ENCODE measurements around the gene ASB5. TPM values are rescaled to one million over a fixed set of nuclear protein-coding genes. Genes with fewer than 3 reads are reported as not detected.
A peak's percentile ranks its signal among the peaks of the same experiment; 100 is the strongest.

Gene ASB5
- total RNA-seq, 1 donor from 2014 or later: 0.90 TPM

GRCh38 chr4:176241703-176242102 is 27.3 kb downstream of the ASB5 start:
- Mint-ChIP-seq H3K4me3 (ENCODE audit: unreplicated experiment) (no peak overlapping the region), H3K36me3 (ENCODE audit: low read depth) (no peaks in the 10 kb centered on the region), H3K9me3 (ENCODE audit: low read depth) (no peaks in the 10 kb centered on the region), H3K27ac (ENCODE audit: unreplicated experiment) (no peak overlapping the region), H3K4me1 (ENCODE audit: low read depth) (peaks cover 23% of the 10 kb centered on the region), H3K27me3 (ENCODE audit: low read depth) (no peaks in the 10 kb centered on the region)
- TF ChIP-seq CTCF (IDR thresholded peaks at IDR 0.05): no peak
- no peak for DNase-seq (ENCODE audit: low spot score)

- Mint-ChIP-seq H3K36me3 (ENCODE audit: low read depth) (no peaks in the 10 kb centered on the region), H3K4me1 (ENCODE audit: low read depth) (peaks cover 36% of the 10 kb centered on the region), H3K27me3 (ENCODE audit: low read depth) (no peaks in the 10 kb centered on the region), H3K4me3 (ENCODE audit: unreplicated experiment) (peak overlapping the region; percentile 8), H3K9me3 (ENCODE audit: low read depth) (no peaks in the 10 kb centered on the region), H3K27ac (ENCODE audit: unreplicated experiment) (peak overlapping the region; percentile 77)
- TF ChIP-seq CTCF (IDR thresholded peaks at IDR 0.05): no peak
- no peak for DNase-seq (ENCODE audit: low spot score)
Measured at GRCh38 chr4:176238826-176239225, 30.2 kb downstream of the ASB5 start.

GRCh38 chr4:176238157-176238610 is 30.8 kb downstream of the ASB5 start:
- H3K4me3 Mint-ChIP-seq (ENCODE audit: unreplicated experiment): no peak overlapping the region
- no peaks in the 10 kb centered on the region for H3K36me3 Mint-ChIP-seq (ENCODE audit: low read depth)
- no peak for DNase-seq (ENCODE audit: low spot score)
- no peaks in the 10 kb centered on the region for H3K27me3 Mint-ChIP-seq (ENCODE audit: low read depth)
- peaks cover 36% of the 10 kb centered on the region for H3K4me1 Mint-ChIP-seq (ENCODE audit: low read depth)
- TF ChIP-seq CTCF (IDR thresholded peaks at IDR 0.05): no peak
- no peaks in the 10 kb centered on the region for H3K9me3 Mint-ChIP-seq (ENCODE audit: low read depth)
- peak overlapping the region; percentile 77 for H3K27ac Mint-ChIP-seq (ENCODE audit: unreplicated experiment)

GRCh38 chr4:176236946-176237345 is 32.1 kb downstream of the ASB5 start:
- Mint-ChIP-seq H3K4me1 (ENCODE audit: low read depth) (peaks cover 36% of the 10 kb centered on the region), H3K36me3 (ENCODE audit: low read depth) (no peaks in the 10 kb centered on the region), H3K27ac (ENCODE audit: unreplicated experiment) (peak overlapping the region; percentile 78), H3K9me3 (ENCODE audit: low read depth) (no peaks in the 10 kb centered on the region), H3K4me3 (ENCODE audit: unreplicated experiment) (no peak overlapping the region), H3K27me3 (ENCODE audit: low read depth) (no peaks in the 10 kb centered on the region)
- TF ChIP-seq CTCF (IDR thresholded peaks at IDR 0.05): no peak
- no peak for DNase-seq (ENCODE audit: low spot score)

GRCh38 chr4:176230836-176231235 is 38.2 kb downstream of the ASB5 start:
- no peaks in the 10 kb centered on the region for H3K27me3 Mint-ChIP-seq (ENCODE audit: low read depth)
- TF ChIP-seq CTCF (IDR thresholded peaks at IDR 0.05): no peak
- no peaks in the 10 kb centered on the region for H3K36me3 Mint-ChIP-seq (ENCODE audit: low read depth)
- H3K9me3 Mint-ChIP-seq (ENCODE audit: low read depth): no peaks in the 10 kb centered on the region
- peaks cover 13% of the 10 kb centered on the region for H3K4me1 Mint-ChIP-seq (ENCODE audit: low read depth)
- peak overlapping the region; percentile 4 for H3K27ac Mint-ChIP-seq (ENCODE audit: unreplicated experiment)
- no peak overlapping the region for H3K4me3 Mint-ChIP-seq (ENCODE audit: unreplicated experiment)
- no peak for DNase-seq (ENCODE audit: low spot score)

Data from chondrocyte (in vitro differentiated cells).